GM21423 (cell line): ENCODE measurements around the gene ADARB2.

Experiments used
- ATAC-seq: cut with Tn5 transposase; IDR thresholded peaks from one replicate; pipeline ENCODE4 v1.9.1; 2021; ENCODE audit warnings: mild to moderate bottlenecking, moderate library complexity; ENCODE audit not compliant: unreplicated experiment

The ADARB2 gene

GRCh38 chr10:1128649-1129048 lies 608.7 kb downstream of the ADARB2 start:
- ATAC-seq = no peak

- ATAC-seq = no peak
Observed at GRCh38 chr10:1128115-1128514, 609.2 kb downstream of the ADARB2 start.

- ATAC-seq = no peak
Observed at GRCh38 chr10:1127629-1128028, 609.7 kb downstream of the ADARB2 start.
